HG03175 (cell line): ENCODE results near the gene PSPC1.
"Not testable (repeated sequence)": the region's sequence is repeated elsewhere in the genome, so short reads cannot be mapped to it uniquely, and the experiment has no call there.

Experiments used
- ATAC-seq: cut with Tn5 transposase; IDR thresholded peaks from one replicate; pipeline ENCODE4 v1.9.1; 2021; ENCODE audit warnings: mild to moderate bottlenecking, moderate library complexity; ENCODE audit not compliant: unreplicated experiment

The PSPC1 gene, protein sequence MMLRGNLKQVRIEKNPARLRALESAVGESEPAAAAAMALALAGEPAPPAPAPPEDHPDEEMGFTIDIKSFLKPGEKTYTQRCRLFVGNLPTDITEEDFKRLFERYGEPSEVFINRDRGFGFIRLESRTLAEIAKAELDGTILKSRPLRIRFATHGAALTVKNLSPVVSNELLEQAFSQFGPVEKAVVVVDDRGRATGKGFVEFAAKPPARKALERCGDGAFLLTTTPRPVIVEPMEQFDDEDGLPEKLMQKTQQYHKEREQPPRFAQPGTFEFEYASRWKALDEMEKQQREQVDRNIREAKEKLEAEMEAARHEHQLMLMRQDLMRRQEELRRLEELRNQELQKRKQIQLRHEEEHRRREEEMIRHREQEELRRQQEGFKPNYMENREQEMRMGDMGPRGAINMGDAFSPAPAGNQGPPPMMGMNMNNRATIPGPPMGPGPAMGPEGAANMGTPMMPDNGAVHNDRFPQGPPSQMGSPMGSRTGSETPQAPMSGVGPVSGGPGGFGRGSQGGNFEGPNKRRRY

DNA sequence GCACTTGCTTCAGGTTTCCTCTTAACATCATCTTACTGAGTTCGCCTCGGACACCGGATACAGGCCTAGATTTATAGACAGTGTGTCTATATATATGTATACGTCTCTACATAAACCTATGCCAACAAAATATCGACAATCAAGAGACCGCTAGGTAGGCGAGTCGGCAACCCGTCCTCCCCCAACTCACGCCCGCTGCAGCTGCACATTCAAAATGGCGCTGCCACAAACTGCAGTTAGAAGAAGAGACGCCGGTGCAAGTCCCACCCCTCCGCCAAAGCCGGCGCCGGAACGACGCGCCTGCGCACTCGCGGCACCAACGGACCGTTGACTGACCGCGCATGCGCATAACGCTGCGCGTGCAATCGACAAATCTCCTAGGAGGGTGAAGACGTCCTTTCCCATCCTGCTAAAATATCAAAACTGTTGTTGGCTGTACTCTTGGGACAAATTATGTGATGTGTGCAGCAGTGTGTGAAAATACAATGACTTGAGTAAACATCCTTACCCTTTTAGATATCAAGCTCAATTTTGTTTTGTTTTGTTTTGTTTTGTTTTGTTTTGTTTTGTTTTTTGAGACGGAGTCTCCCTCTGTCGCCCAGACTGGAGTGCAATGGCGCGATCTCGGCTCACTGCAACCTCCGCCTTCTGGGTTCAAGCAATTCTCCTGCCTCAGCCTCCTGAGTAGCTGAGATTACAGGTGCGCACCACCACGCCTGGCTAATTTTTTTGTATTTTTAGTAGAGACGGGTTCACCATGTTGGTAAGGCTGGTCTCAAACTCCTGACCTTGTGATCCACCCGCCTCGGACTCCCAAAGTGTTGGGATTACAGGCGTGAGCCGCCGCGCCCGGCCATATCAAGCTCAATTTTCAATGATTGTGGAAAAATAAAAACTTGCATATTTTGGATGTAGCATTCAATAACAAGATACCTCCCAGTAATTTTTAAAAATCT, at the start of gene PSPC1:
Gene PSPC1, minus strand, starts transcription at position 219 of the 956 bp plus-strand sequence. Its CDS starts 188 bp downstream, at position 31.
- ATAC-seq, result peak; percentile 87

DNA sequence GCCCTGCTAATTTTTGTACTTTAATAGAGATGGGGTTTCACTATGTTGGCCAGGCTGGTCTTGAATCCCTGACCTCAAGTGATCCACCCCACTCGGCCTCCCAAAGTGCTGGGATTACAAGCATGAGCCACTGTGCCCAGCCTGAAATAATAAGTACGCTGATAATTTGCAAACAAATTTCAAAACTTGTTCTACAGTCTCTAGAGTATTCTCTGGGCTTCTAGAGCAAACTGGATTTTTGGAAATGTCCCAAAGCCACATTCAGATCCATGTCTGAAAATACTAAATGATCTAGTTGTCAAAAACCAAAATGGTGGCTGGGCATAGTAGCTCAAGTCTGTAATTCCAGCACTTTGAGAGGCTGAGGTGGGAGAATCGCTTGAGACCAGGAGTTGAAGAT, 39.9 kb upstream of the PSPC1 start:
- ATAC-seq, result no peak

DNA sequence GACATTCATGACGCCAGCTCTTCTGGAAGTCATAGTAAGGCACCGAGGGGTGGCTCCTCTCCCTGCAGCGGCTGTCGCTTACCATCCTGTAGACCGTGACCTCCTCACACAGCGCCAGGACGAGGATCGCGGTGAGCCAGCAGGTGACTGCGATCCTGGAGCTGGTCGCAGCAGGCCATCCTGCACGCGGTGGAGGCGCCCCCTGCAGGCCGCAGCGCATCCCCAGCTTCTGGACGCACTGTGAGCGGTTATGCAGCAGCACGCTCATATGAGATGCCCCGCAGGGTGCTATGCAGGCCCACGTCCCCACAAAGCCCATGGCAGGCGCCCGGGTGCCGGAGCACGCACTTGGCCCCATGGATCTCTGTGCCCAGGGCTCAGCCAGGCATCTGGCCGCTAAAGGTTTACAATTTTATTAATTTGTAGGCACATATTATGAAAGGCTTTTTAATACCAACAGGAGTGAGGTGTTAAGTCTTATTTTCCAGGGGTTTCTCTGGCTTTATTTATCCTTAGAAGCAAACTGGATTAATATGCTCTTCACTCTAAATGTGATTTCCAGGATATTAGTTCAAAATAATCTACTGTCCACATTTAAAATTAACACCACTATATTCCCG, 35.6 kb upstream of the PSPC1 start:
- no peak for ATAC-seq

DNA sequence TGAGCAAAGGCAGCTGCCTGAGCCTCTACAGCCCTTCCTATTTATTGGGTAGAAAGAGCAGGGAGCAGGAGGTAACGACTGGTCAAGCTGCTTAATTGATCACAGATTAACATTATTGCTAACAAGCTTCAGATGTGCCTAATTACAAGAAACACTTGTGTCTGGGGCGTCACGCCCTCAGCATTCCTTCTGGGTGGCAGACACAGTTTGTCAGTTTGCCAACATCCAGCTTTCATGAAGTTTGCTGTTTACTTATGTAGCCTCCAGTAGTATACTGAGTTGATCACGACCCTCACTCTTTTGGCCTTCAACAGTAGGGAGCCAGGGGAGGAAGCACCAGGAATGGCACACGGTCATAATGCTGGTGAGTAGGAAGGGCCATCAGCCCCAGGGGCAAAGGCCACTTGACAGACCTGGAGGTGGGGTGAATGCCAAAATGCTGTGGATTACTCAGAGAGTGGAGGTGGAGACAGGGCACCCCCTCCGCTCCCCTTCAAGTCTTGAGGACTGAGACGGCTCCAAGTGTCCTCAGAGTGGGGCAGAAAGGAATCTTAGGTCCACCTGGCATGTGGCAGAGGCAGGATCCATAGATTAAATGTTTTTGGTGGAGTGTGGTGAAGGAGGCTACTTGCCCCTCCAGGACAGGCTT, 34.9 kb upstream of the PSPC1 start:
- ATAC-seq, result no peak

DNA sequence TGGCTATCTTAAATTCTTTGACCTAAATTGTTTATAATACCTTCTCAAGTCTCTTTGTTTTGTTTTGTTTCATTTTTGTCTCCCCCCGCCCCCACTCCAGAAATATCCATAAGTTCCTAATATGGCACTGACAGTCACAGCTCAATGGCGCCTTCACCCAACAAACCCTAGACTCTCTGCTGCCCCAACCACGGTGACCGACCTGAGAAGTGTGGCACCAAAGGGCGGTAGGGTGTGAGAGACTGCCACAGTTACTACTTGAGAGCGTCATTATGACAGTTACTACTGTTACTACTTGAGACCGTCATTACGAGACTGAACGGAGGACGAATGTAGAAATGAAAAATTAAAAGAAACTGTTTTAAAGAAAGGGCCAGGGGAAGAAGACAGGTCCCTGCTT, 34.4 kb upstream of the PSPC1 start:
- ATAC-seq, result no peak

DNA sequence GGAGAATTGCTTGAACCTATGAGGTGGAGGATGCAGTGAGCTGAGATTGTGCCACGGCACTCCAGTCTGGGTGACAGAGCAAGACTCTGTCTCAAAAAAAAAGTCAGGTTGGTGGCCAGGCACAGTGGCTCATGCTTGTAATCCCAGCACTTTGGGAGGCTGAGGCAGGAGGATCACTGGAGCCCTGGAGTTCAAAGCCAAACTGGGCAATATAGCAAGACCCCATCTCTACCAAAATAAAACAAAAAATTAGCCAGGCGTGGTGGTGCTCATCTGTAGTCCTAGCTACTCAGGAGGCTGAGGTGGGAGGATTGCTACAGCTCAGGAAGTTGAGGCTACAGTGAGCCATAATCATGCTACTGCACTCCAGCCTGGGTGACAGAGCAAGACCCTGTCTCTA, 33.1 kb upstream of the PSPC1 start:
- ATAC-seq, result not testable (repeated sequence)

DNA sequence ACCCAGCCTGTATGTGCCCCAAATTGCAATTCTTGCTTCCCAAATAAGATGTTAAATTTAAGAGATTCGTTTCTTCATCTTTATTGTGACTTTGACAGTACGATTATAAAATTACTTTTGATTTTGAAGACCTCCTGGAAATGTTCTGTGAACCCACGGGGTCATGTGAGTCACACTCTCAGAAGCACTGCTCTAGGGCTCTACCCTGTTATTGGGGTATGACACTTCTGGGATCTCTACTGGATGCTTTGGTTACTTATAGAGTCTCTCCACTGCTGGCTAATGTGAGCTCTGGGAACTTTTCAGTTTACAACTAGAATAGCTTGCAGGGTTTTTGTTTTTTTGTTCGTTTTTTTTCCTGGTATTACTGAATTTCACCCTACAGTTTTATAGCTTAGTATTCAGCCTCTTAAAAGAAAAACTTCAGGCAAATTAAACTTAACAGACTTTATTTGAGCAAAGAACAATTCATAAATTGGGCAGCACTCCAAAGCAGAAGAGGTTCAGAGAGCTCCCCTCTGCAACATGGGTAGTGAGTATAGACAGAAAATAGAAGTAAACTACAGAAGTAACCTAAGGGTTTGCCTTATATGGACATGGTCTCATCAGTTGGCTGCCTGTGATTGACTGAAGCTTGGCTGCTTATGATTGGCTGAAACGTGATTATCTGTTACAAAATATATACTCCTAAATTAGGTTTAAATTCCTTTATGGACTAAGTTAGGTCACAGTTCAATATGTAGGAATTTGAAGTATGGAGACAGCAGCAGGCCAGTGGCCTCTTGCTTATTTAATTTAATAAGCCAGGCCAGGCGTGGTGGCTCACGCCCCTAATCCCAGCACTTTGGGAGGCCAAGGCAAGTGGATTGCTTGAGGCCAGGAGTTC, 28.5 kb upstream of the PSPC1 start:
- ATAC-seq, result no peak

DNA sequence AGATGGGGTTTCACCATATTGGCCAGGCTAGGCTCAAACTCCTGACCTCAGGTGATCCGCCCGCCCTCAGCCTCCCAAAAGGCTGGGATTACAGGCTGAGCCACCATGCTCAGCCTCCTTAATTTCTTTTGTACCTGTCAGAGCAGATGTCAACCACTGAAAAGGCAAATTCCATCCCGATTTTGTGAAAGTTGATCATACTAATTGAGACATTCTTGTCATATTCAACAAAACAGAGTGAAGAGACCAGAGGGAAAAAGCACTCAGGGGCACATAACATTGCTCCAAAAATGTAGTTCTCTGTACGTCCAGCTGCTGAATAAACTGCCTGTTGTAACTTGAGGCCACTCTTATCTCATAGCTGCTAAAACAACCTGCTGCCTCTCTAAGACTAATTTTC, 27.4 kb upstream of the PSPC1 start:
- ATAC-seq, result no peak

DNA sequence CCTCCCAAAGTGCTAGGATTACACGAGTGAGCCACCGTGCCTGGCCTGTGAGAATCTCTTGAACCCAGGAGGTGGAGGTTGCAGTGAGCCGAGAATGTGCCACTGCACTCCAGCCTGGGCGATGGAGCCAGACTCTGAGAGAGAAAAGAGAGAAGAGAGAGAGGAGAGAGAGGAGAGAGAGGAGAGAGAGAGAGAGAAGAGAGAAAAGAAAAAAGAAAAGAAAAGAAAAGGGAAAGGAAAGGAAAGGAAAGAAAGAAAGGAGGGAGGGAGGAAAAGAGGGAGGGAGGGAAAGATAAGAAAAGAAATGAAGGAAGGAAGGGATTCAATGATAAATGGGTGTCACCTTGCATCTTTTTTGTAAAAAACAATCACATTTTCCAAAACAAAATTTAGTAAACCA, 23.0 kb upstream of the PSPC1 start:
- no peak for ATAC-seq

DNA sequence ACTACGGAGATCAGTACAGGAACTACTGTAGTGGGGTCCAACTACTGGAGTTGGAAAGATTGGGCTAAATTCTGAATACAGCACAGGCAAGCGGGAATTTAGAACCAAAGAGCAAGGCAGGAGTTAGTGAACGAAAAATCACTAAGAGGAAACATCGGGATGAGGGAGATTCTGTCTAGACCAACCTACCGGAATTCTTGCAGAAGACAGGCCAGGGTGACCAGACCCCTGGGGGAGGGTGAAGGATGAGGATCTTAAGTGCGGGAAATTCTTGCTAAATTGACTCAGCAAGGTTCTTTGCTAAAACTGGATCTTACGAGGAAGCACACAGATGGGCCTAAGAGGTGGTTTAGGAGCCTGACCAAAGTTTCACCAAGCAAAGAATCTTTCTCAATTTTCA, 13.2 kb upstream of the PSPC1 start:
- no peak for ATAC-seq

DNA sequence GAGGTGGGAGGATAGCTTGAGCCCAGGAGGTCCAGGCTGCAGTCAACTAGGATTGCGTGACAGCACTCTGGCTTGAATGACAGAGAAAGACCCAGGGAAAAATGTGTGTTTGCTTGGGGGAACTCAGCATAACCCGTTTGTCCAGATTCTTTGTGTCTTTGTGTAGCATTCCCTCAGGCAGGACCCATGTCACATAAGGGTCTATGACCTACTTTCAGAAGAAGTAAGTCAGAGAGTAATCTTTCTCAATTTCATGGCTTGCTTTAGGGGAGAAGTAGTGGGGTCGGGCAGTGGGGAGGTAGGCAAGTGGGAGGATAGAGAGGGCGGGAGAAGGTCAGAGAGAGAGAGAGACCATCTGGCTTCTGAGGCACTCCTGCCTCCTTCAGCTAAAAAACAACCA, 11.9 kb upstream of the PSPC1 start:
- no peak for ATAC-seq

DNA sequence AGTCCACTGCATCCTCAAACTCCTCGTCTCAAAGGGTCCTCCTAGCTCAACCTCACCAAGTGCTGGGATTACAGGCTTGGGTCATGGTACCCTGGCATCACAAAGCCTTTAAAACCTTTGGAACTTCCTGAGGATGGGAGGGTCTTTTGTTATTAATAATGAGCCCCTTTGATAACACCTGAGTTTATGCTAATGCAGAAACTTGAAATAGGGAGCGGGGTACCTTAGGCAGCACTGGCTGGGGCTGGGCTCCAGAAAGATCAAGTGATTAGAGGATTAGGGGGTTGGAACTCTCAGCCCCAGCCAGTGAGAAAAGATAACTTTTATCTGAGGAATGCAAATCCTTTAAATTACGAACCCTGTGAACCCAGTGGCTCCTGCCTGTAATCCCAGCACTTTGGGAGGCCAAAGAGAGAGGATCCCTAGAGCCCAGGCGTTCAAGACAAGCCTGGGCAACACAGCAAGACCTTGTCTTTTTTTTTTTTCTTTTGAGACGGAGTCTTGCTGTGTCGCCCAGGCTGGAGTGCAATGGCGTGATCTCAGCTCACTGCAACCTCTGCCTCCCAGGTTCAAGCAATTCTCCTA, 9.3 kb upstream of the PSPC1 start:
- no peak for ATAC-seq

DNA sequence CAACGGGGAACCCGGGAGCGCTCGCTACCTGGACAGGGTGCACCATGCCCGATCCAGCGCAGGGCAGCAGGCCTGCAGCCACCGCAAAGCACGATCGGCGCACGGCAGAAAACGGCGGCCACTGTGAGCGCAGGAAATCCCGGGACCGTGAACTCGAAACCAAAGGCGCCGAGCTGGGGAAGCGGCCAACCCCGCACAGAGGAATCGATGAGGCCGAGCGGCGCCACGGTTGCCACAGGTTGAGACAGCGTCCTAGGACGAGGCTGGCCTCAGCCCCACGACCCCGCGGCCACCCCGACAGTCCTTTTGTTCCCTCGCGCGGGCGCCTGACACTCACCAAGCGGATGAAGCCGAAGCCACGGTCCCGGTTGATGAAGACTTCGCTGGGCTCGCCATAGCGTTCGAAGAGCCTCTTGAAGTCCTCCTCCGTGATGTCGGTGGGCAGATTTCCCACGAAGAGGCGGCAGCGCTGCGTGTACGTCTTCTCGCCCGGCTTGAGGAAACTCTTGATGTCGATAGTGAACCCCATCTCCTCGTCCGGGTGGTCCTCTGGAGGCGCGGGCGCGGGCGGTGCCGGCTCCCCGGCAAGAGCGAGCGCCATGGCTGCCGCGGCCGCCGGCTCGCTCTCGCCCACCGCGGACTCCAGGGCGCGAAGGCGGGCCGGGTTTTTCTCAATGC, 557 bp downstream of the PSPC1 start:
- ATAC-seq, result peak; percentile 41

DNA sequence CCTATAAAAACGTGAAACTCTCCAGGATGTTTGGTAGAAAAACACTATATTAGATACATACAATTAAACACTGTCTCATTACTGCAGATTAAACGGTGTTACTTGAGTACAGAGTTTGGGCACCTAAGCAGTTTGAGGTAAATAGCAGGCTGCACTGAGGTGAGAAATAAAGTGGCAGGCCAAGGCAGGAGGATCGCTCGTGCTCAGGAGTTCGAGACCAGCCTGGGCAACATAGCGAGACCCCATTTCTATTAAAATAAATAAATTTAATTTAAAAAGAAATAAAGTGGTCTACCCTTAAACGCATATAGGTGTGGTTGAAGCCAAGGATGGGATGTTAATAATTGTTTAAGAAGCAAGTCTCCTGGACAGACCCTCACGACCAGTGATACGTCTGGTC, 1.2 kb downstream of the PSPC1 start:
- ATAC-seq, result no peak

DNA sequence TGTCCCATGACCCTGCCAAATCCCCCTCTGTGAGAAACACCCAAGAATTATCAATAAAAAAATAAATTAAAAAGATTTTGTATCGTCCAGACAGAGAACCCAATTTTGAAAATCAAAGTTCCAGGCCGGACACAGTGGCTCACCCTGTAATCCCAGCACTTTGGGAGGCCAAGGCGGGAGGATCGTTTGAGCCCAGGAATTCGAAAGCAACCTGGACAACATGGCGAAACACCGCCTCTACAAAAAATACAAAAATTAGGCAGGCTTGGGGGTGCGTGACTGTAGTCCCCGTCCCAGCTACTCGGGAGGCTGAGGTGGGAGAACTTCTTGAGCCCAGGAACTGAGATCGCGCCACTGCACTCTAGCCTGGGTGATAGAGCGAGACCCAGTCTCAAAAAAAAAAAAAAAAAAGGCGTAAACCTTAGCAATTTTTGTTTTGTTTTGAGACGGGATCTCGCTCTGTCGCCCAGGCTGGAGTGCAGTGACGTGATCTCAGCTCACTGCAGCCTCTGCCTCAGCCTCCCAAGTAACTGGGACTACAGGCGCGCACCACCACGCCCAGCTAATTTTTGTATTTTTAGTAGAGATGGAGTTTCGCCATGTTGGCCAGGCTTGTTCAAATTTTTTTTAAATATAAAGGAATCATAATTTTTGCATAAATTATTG, 1.9 kb downstream of the PSPC1 start:
- ATAC-seq, result not testable (repeated sequence)

DNA sequence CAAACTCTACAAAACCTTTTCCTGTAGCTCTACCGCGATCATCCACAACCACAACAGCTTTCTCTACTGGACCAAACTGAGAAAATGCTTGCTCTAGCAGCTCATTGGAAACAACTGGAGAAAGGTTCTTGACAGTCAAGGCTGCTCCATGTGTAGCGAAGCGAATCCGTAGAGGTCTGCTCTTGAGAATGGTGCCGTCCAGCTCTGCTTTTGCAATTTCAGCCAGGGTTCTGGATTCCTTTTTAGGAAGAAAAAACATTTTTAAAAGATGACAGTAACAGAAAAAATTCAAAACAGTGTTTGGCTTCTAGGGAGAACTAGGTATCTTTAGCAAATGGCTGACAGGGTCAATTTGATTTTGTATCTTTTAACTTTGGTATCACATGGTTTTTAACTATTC, 10.4 kb downstream of the PSPC1 start:
- no peak for ATAC-seq

DNA sequence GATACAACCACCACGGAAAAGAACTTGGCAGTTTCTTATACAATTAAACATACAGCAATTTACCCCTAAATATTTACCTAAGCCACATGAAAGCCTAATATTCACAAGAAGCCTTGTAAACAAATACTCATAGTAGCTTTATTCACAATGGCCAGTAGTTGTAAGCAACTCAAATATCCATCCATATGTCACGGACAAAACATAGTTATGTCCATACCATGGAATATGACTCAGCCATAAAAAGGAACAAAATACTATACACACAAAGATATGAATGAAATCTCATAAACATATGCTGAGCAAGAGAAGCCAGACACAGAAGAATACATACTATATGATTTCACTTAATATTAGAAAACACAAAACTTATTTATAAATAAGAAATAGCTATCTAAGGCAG, 12.9 kb downstream of the PSPC1 start:
- ATAC-seq, result no peak

DNA sequence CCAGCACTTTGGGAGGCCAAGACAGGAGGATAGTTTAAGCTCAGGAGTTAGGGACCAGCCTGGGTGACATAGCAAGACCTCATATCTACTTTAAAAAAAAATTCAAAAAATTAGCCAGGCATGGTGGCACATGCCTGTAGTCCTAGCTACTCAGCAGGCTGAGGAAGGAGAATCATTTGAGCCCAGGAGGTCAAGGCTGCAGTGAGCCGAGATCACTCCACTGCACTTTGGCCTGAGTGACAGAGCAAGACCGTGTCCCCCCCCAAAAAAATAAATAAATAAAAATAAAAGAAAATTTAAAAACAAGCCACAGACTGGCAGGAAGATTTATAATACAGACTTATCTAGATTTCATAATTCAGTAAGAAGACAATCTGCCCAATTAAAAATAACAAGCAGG, 14.8 kb downstream of the PSPC1 start:
- ATAC-seq, result no peak
